WTC11 (cell line): ENCODE results near the gene PRELP. TPM values are rescaled to one million over a fixed set of nuclear protein-coding genes. Genes with fewer than 3 reads are reported as not detected.

ENCODE experiments used
- ATAC-seq: fragments of 200-7000 bp; cut with Tn5 transposase; 2 replicates; pipeline ENCODE4 v1.10.0; 2021; ENCODE audit warnings: mild to moderate bottlenecking, moderate library complexity
- CTCF ChIA-PET: fragments of 300-600 bp; sonication (Branson Sonifier 250); formaldehyde crosslinking; loops from one replicate; lab custom pipeline; 2021; ENCODE audit warnings: antibody characterized with exemption; lab: Charles Lee
- POLR2A ChIA-PET: fragments of 350-600 bp; sonication (Branson Sonifier 250); formaldehyde crosslinking; loops from one replicate; lab custom pipeline; 2021; ENCODE audit warnings: antibody characterized with exemption; lab: Charles Lee
- DNase-seq: peaks from one replicate; pipeline ENCODE4 v3.0.0; 2021; ENCODE audit warnings: low spot score
- H3K27ac Mint-ChIP-seq: 2 replicates; pipeline ENCODE4 v1.8.0; 2021; ENCODE audit warnings: mixed read lengths
- H3K27me3 Mint-ChIP-seq: 2 replicates; pipeline ENCODE4 v1.8.0; 2021; ENCODE audit warnings: low read depth, mild to moderate bottlenecking, moderate library complexity, mixed read lengths
- H3K36me3 Mint-ChIP-seq: 2 replicates; pipeline ENCODE4 v1.8.0; 2021; ENCODE audit warnings: mixed read lengths
- H3K4me1 Mint-ChIP-seq: 2 replicates; pipeline ENCODE4 v1.8.0; 2022; ENCODE audit warnings: mixed read lengths
- H3K4me3 Mint-ChIP-seq: 2 replicates; pipeline ENCODE4 v1.8.0; 2021; ENCODE audit warnings: mild to moderate bottlenecking, moderate library complexity, mixed read lengths
- H3K9me3 Mint-ChIP-seq: 2 replicates; pipeline ENCODE4 v1.8.0; 2021; ENCODE audit warnings: mixed read lengths
- AFF4 ChIP-seq: sonication (generic); formaldehyde crosslinking; IDR thresholded peaks from 2 replicates; pipeline ENCODE4 v1.8.1; 2023; ENCODE audit warnings: mild to moderate bottlenecking, missing genetic modification reagents, borderline replicate concordance
- CDX4 ChIP-seq: fragments of 250-450 bp; sonication (Bioruptor Pico); IDR thresholded peaks from 2 replicates; pipeline ENCODE4 v1.9.0; 2021; ENCODE audit warnings: moderate library complexity, mild to moderate bottlenecking, inconsistent platforms, borderline replicate concordance
- CREB1 ChIP-seq: sonication (generic); formaldehyde crosslinking; IDR thresholded peaks from 2 replicates; pipeline ENCODE4 v1.8.0; 2023; ENCODE audit warnings: mild to moderate bottlenecking, missing genetic modification reagents
- GABPB1 ChIP-seq: sonication (generic); formaldehyde crosslinking; IDR thresholded peaks from 2 replicates; pipeline ENCODE4 v1.8.1; 2023; ENCODE audit warnings: mild to moderate bottlenecking, missing genetic modification reagents
- JAZF1 ChIP-seq: fragments of 250-450 bp; sonication (Bioruptor Pico); IDR thresholded peaks from 2 replicates; pipeline ENCODE4 v1.9.0; 2021; ENCODE audit warnings: moderate library complexity, mild to moderate bottlenecking, inconsistent platforms
- NFE2L1 ChIP-seq: sonication (generic); formaldehyde crosslinking; IDR thresholded peaks from 2 replicates; pipeline ENCODE4 v1.8.1; 2023; ENCODE audit warnings: missing genetic modification reagents
- PRDM15 ChIP-seq: sonication (generic); formaldehyde crosslinking; IDR thresholded peaks from 2 replicates; pipeline ENCODE4 v1.8.0; 2022; ENCODE audit warnings: missing genetic modification reagents
- RELA ChIP-seq: sonication (generic); formaldehyde crosslinking; IDR thresholded peaks from 2 replicates; pipeline ENCODE4 v1.8.1; 2022; ENCODE audit warnings: missing genetic modification reagents, mild to moderate bottlenecking, borderline replicate concordance
- RORB ChIP-seq: fragments of 250-450 bp; sonication (Bioruptor Pico); IDR thresholded peaks from 2 replicates; pipeline ENCODE4 v1.9.0; 2021; ENCODE audit warnings: mild to moderate bottlenecking
- SMAD3 ChIP-seq: sonication (generic); formaldehyde crosslinking; IDR thresholded peaks from 2 replicates; pipeline ENCODE4 v1.8.0; 2022; ENCODE audit warnings: missing genetic modification reagents, mild to moderate bottlenecking, borderline replicate concordance
- TEAD1 ChIP-seq: sonication (generic); formaldehyde crosslinking; IDR thresholded peaks from 2 replicates; pipeline ENCODE4 v1.8.0; 2022; ENCODE audit warnings: mild to moderate bottlenecking, missing genetic modification reagents
- TEAD4 ChIP-seq: sonication (generic); formaldehyde crosslinking; IDR thresholded peaks from 2 replicates; pipeline ENCODE4 v1.8.0; 2022; ENCODE audit warnings: mild to moderate bottlenecking, missing genetic modification reagents
- USF2 ChIP-seq: sonication (generic); formaldehyde crosslinking; IDR thresholded peaks from 2 replicates; pipeline ENCODE4 v1.8.1; 2023; ENCODE audit warnings: mild to moderate bottlenecking, missing genetic modification reagents, moderate library complexity
- ZNF121 ChIP-seq: sonication (generic); formaldehyde crosslinking; IDR thresholded peaks from 2 replicates; pipeline ENCODE4 v1.8.0; 2023; ENCODE audit warnings: missing genetic modification reagents
- ZNF138 ChIP-seq: sonication (generic); formaldehyde crosslinking; conservative IDR thresholded peaks from 2 replicates; pipeline ENCODE4 v1.8.1; 2022; ENCODE audit warnings: mild to moderate bottlenecking, moderate library complexity, missing genetic modification reagents
- ZNF281 ChIP-seq: sonication (generic); formaldehyde crosslinking; IDR thresholded peaks from 2 replicates; pipeline ENCODE4 v1.8.0; 2023; ENCODE audit warnings: mild to moderate bottlenecking, missing genetic modification reagents
- ZNF416 ChIP-seq: fragments of 250-450 bp; sonication (Bioruptor Pico); IDR thresholded peaks from 2 replicates; pipeline ENCODE4 v1.9.0; 2021; ENCODE audit warnings: mild to moderate bottlenecking, inconsistent platforms
- ZNF425 ChIP-seq: fragments of 250-450 bp; sonication (Bioruptor Pico); conservative IDR thresholded peaks from 2 replicates; pipeline ENCODE4 v1.9.0; 2021; ENCODE audit warnings: mild to moderate bottlenecking
- ZNF671 ChIP-seq: fragments of 250-450 bp; sonication (Bioruptor Pico); IDR thresholded peaks from 2 replicates; pipeline ENCODE4 v1.8.0; 2021; ENCODE audit warnings: mild to moderate bottlenecking
- total RNA-seq: library from RNA; stranded (reverse); gene quantifications from 3 replicates; pipeline ENCODE4 v1.2.3, GENCODE V29; 2021

The PRELP gene
- total RNA-seq, 1 experiment from 2014 or later: 0.17 TPM

- H3K27ac Mint-ChIP-seq: no peak overlapping the region
- TF ChIP-seq ZNF121 (CRISPR knock-in tag) (no peak), ZNF425 (CRISPR knock-in tag) (no peak), GABPB1 (CRISPR knock-in tag) (no peak), PRDM15 (CRISPR knock-in tag) (no peak), ZNF671 (no peak), RORB (CRISPR knock-in tag) (no peak), ZNF138 (no peak), CREB1 (no peak), NFE2L1 (no peak), USF2 (no peak), JAZF1 (no peak), ZNF416 (CRISPR knock-in tag) (no peak), ZNF281 (CRISPR knock-in tag) (no peak), SMAD3 (CRISPR knock-in tag) (no peak), TEAD1 (no peak), TEAD4 (CRISPR knock-in tag) (no peak), CDX4 (no peak), RELA (CRISPR knock-in tag) (no peak), AFF4 (CRISPR knock-in tag) (no peak)
- no peaks in the 10 kb centered on the region for H3K9me3 Mint-ChIP-seq
- ChIA-PET POLR2A (no interaction called here), CTCF (no interaction called here)
- no peak overlapping the region for H3K4me3 Mint-ChIP-seq
- DNase-seq (no peak), ATAC-seq (no peak)
- peaks cover 8% of the 10 kb centered on the region for H3K4me1 Mint-ChIP-seq
- H3K27me3 Mint-ChIP-seq: no peaks in the 10 kb centered on the region; the same call in 1 of the 2 replicates
- H3K36me3 Mint-ChIP-seq: no peaks in the 10 kb centered on the region
Measured at GRCh38 chr1:203537806-203538464, 62.3 kb downstream of the PRELP start.
